Right lobe of liver (tissue), 6 donors: ENCODE results near the gene RIOK1. TPM values are rescaled to one million over a fixed set of nuclear protein-coding genes. Genes with fewer than 3 reads are reported as not detected.
A peak's percentile ranks its signal among the peaks of the same experiment; 100 is the strongest.

Experiments used
- ATAC-seq, 4 donors: fragments of 200-7000 bp; cut with Tn5 transposase; one replicate each; pipeline ENCODE4 v1.9.1; 2020; ENCODE audit warnings: mild to moderate bottlenecking in 4 of 4, moderate library complexity in 4 of 4
- DNase-seq, 3 donors: peaks; one replicate each; pipeline ENCODE4 v3.0.0-alpha.2; 2020
- H3K27ac ChIP-seq, 3 donors: fragments of 200-600 bp; one replicate each; pipeline ENCODE4 v1.8.0; 2022
- H3K27me3 ChIP-seq, 2 donors: fragments of 200-600 bp; one replicate each; pipeline ENCODE4 v1.8.0; 2022
- H3K36me3 ChIP-seq, 4 donors: fragments of 200-600 bp; sonication (generic) in 1 of 4; one replicate each; pipeline versions ENCODE4 v1.5.1 to v1.8.0; 2017 to 2022; ENCODE audit warnings: control low read depth in 1 of 4
- H3K4me1 ChIP-seq, 4 donors: fragments of 200-600 bp; sonication (generic) in 1 of 4; one replicate each; pipeline versions ENCODE4 v1.5.1 to v1.8.0; 2017 to 2022; ENCODE audit warnings: control low read depth in 1 of 4
- H3K4me3 ChIP-seq, 3 donors: fragments of 200-600 bp; one replicate each; pipeline ENCODE4 v1.8.0; 2022
- H3K9me3 ChIP-seq, 4 donors: fragments of 200-600 bp; sonication (generic) in 1 of 4; one replicate each; pipeline versions ENCODE4 v1.5.1 to v1.8.0; 2017 to 2022; ENCODE audit warnings: control low read depth in 1 of 4
- POLR2A ChIP-seq: fragments of 450-650 bp; IDR thresholded peaks from one replicate; pipeline ENCODE4 v1.6.1; 2017; ENCODE audit warnings: antibody characterized with exemption, mild to moderate bottlenecking
- WGBS: methylation state at CpG from one replicate; pipeline ENCODE4 v1.1.6; 2018; ENCODE audit warnings: low coverage, low lambda C conversion rate; ENCODE audit not compliant: insufficient coverage; ENCODE audit errors: missing lambda C conversion rate; 5-methylcytosine and 5-hydroxymethylcytosine counted together
- intact Hi-C, 2 donors: fragments of 100-400 bp; cut with DNase I; formaldehyde crosslinking; loops; one replicate each; pipeline versions ENCODE4 v1.11.2 to v1.14.1; 2022
- total RNA-seq, 6 experiments: library from RNA; depleted of rRNA in 2 of 6; stranded (reverse); fragments of >200 nt in 2 of 6; fragmentation: NEBNext Ultra II Directional in 3 of 6; extraction: Animal tissue kit (Norgen Biotek cat#: 25700) in 3 of 6; gene quantifications; one replicate each; pipeline versions ENCODE4 v1.1.0 to v1.2.4, GENCODE V29; 2016 to 2023
- TF ChIP-seq, protein P1 (sequence below), 4 donors: fragments of 200-600 bp in 3 of 4; fragments of 450-650 bp in 1 of 4; IDR thresholded peaks; one replicate each; pipeline versions ENCODE4 v1.5.1 to v1.8.0; 2016 to 2022; ENCODE audit warnings: antibody characterized with exemption in 4 of 4, mild to moderate bottlenecking in 2 of 4
- donor health status: DM: no; HTN: yes; CAD: no.
- donor health status: DM: no; HTN: no; CAD: no.
- donor health status: DM: no; HTN: no; CAD: no.
- donor health status: DM: no; HTN: yes; CAD: no.
- donor health status: DM: no; HTN: yes; CAD: no.

RIOK1 gene
- total RNA-seq, 6 experiments from 2014 or later, result 4.6 to 7.9 (median 6.7) TPM

GRCh38 chr6:7446619-7447325 is 57.2 kb downstream of the RIOK1 start:
- H3K4me3 ChIP-seq, result no peak overlapping the region
- no peaks in the 10 kb centered on the region for H3K36me3 ChIP-seq
- H3K27ac ChIP-seq, result no peak overlapping the region
- intact Hi-C loops, result no loop called here
- ATAC-seq (no peak), DNase-seq (no peak)
- no peaks in the 10 kb centered on the region for H3K9me3 ChIP-seq
- no peaks in the 10 kb centered on the region for H3K27me3 ChIP-seq
- H3K4me1 ChIP-seq, result peaks cover 0 to 6% (median 0%) of the 10 kb centered on the region in 4 donors
- TF ChIP-seq POLR2A, result no peak
- TF ChIP-seq, protein P1, sequence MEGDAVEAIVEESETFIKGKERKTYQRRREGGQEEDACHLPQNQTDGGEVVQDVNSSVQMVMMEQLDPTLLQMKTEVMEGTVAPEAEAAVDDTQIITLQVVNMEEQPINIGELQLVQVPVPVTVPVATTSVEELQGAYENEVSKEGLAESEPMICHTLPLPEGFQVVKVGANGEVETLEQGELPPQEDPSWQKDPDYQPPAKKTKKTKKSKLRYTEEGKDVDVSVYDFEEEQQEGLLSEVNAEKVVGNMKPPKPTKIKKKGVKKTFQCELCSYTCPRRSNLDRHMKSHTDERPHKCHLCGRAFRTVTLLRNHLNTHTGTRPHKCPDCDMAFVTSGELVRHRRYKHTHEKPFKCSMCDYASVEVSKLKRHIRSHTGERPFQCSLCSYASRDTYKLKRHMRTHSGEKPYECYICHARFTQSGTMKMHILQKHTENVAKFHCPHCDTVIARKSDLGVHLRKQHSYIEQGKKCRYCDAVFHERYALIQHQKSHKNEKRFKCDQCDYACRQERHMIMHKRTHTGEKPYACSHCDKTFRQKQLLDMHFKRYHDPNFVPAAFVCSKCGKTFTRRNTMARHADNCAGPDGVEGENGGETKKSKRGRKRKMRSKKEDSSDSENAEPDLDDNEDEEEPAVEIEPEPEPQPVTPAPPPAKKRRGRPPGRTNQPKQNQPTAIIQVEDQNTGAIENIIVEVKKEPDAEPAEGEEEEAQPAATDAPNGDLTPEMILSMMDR (IDR thresholded peaks at IDR 0.05), result no peak
- 88% methylated on average over 3 of the region's 15 CpGs for WGBS

DNA sequence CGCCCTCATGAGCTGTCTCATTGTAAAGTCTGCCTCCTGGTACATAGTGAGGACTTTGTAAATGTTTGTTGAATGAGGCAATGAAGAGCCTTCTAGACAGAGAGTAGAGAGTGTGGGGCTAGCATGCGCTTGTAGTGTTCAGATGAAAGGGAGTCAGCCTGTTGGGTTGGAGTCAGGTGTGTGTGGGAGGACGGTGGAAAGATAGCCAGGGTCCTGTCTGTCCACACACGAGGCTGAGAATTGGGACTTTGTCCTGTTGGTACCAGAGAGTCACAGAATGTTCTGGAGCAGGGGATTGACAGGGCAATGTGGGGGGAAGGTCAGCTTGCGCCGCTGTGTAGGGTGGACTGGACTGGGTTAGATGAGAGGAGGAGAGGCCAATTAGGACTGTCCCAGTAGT is 58.6 kb downstream of the RIOK1 start:
- DNase-seq (no peak), ATAC-seq (peak in 1 of 4 donors; percentile 68)
- Histone ChIP-seq H3K4me3 (no peak overlapping the region), H3K36me3 (no peaks in the 10 kb centered on the region), H3K27ac (no peak overlapping the region), H3K9me3 (no peaks in the 10 kb centered on the region), H3K4me1 (peaks cover 0 to 6% (median 0%) of the 10 kb centered on the region in 4 donors), H3K27me3 (no peaks in the 10 kb centered on the region)
- 59% methylated on average over 5 of the region's 6 CpGs for WGBS
- intact Hi-C loops, result no loop called here
- TF ChIP-seq, protein P1 (IDR thresholded peaks at IDR 0.05), result no peak
- no peak for TF ChIP-seq POLR2A

DNA sequence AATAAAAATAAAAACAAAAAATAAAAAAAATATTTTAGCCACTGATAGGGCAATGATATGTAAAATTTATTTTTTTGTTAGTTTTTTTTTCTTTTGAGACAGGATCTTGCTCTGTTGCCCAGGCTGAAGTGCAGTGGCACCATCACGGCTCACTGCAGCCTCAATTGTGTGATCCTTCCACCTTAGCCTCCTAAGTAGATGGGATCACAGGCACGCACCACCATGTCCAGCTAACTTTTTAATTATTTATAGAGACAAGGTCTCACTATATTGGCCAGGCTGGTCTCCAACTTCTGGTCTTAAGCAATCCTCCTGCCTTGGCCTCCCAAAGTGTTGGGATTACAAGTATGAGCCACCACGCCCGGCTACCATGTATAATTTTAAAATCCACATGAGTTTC is 59.4 kb downstream of the RIOK1 start:
- WGBS, result 77% methylated on average over 4 of the region's 4 CpGs
- Histone ChIP-seq H3K27me3 (no peaks in the 10 kb centered on the region), H3K4me1 (peaks cover 0 to 6% (median 0%) of the 10 kb centered on the region in 4 donors), H3K9me3 (no peaks in the 10 kb centered on the region), H3K36me3 (no peaks in the 10 kb centered on the region), H3K4me3 (no peak overlapping the region), H3K27ac (no peak overlapping the region)
- DNase-seq (no peak), ATAC-seq (no peak)
- TF ChIP-seq, protein P1 (IDR thresholded peaks at IDR 0.05), result no peak
- TF ChIP-seq POLR2A, result no peak
- intact Hi-C loops, result no loop called here

GRCh38 chr6:7451326-7451725 is 61.7 kb downstream of the RIOK1 start:
- Histone ChIP-seq H3K36me3 (no peaks in the 10 kb centered on the region), H3K4me1 (peaks cover 0 to 6% (median 0%) of the 10 kb centered on the region in 4 donors), H3K27ac (no peak overlapping the region), H3K9me3 (no peaks in the 10 kb centered on the region), H3K27me3 (no peaks in the 10 kb centered on the region), H3K4me3 (no peak overlapping the region)
- no peak for TF ChIP-seq POLR2A
- TF ChIP-seq, protein P1 (IDR thresholded peaks at IDR 0.05), result no peak
- WGBS, result 53% methylated on average over 4 of the region's 4 CpGs
- intact Hi-C loops, result no loop called here
- no peak for DNase-seq
- ATAC-seq, result no peak
